Keratinocyte (primary cell): ENCODE results near the gene NECTIN1. TPM values are rescaled to one million over a fixed set of nuclear protein-coding genes. Genes with fewer than 3 reads are reported as not detected.

Experiments
- DNase-seq: peaks from one replicate; pipeline ENCODE4 v3.0.0-alpha.2; 2011; ENCODE audit warnings: low read depth, missing footprints, low spot score
- FAIRE-seq: peaks from 2 replicates; lab custom pipeline; 2011; peaks lifted over from hg19 to GRCh38; lab: Jason Lieb, UNC
- H2AFZ ChIP-seq: 2 replicates; pipeline ENCODE4 v1.6.0; 2012; ENCODE audit warnings: low read length, control low read depth, inconsistent platforms; ENCODE audit not compliant: control insufficient read depth
- H3K27ac ChIP-seq: 2 replicates; pipeline ENCODE4 v1.5.1; 2011; ENCODE audit warnings: low read length; ENCODE audit not compliant: control insufficient read depth, insufficient read depth
- H3K27me3 ChIP-seq: 3 replicates; pipeline ENCODE4 v1.6.0; 2011; ENCODE audit warnings: low read length; ENCODE audit not compliant: control insufficient read depth, insufficient read depth; ENCODE audit errors: extremely low read depth
- H3K36me3 ChIP-seq, 2 experiments: 2 replicates in 1 of 2; 3 replicates in 1 of 2; pipeline ENCODE4 v1.5.1; 2011; ENCODE audit warnings: low read length in 2 of 2, mild to moderate bottlenecking in 1 of 2; ENCODE audit not compliant: control insufficient read depth in 2 of 2, insufficient read depth in 2 of 2; ENCODE audit errors: extremely low read depth in 1 of 2
- H3K4me1 ChIP-seq: 3 replicates; pipeline ENCODE4 v1.5.1; 2011; ENCODE audit warnings: low read length; ENCODE audit not compliant: control insufficient read depth, insufficient read depth; ENCODE audit errors: extremely low read depth
- H3K4me2 ChIP-seq: 3 replicates; pipeline ENCODE4 v1.6.0; 2011; ENCODE audit warnings: low read depth, low read length; ENCODE audit not compliant: control insufficient read depth, insufficient read depth; ENCODE audit errors: extremely low read depth
- H3K4me3 ChIP-seq, 3 experiments: fragments of 200-600 bp in 1 of 3; sonication (generic) in 1 of 3; 2 replicates in 2 of 3; 3 replicates in 1 of 3; pipeline ENCODE4 v1.5.1; 2011 to 2016; ENCODE audit warnings: low read length in 3 of 3, mild to moderate bottlenecking in 3 of 3, control low read depth in 2 of 3, inconsistent platforms in 1 of 3, low read depth in 1 of 3, mixed read lengths in 1 of 3, mixed run types in 1 of 3, moderate library complexity in 1 of 3; ENCODE audit not compliant: control insufficient read depth in 2 of 3, insufficient read depth in 2 of 3; ENCODE audit errors: extremely low read depth in 1 of 3
- H3K79me2 ChIP-seq: 2 replicates; pipeline ENCODE4 v1.6.0; 2012; ENCODE audit warnings: low read length; ENCODE audit not compliant: control insufficient read depth, insufficient read depth
- H3K9ac ChIP-seq: 3 replicates; pipeline ENCODE4 v1.6.0; 2011; ENCODE audit warnings: low read length; ENCODE audit not compliant: control insufficient read depth, insufficient read depth; ENCODE audit errors: extremely low read depth
- H3K9me1 ChIP-seq: 3 replicates; pipeline ENCODE4 v1.6.0; 2011; ENCODE audit warnings: low read length; ENCODE audit not compliant: control insufficient read depth, insufficient read depth; ENCODE audit errors: extremely low read depth
- H3K9me3 ChIP-seq: 2 replicates; pipeline ENCODE4 v1.5.1; 2012; ENCODE audit warnings: low read depth, low read length; ENCODE audit not compliant: control insufficient read depth
- H4K20me1 ChIP-seq: 3 replicates; pipeline ENCODE4 v1.6.0; 2011; ENCODE audit warnings: low read length; ENCODE audit not compliant: control insufficient read depth, insufficient read depth; ENCODE audit errors: extremely low read depth
- EZH2 ChIP-seq: IDR thresholded peaks from one replicate; pipeline ENCODE4 v1.6.1; 2012; ENCODE audit warnings: inconsistent platforms, mild to moderate bottlenecking, low read length, moderate library complexity
- dilution Hi-C: fragments of 300-500 bp; cut with MboI; formaldehyde crosslinking; loops from one replicate; pipeline ENCODE4 v1.7.0; 2020; ENCODE audit warnings: low sequenced_read_pairs; ENCODE audit not compliant: extremely low pct_ligation_motif_present
- polyA plus RNA-seq, 5 experiments: library from polyadenylated mRNA; depleted of rRNA in 3 of 5; stranded (reverse) in 3 of 5; stranded (forward) in 1 of 5; unstranded in 1 of 5; fragments of >200 nt; gene quantifications; 1 replicate in 1 of 5; 2 replicates in 3 of 5; 3 replicates in 1 of 5; pipeline versions ENCODE4 v1.2.1 to v1.2.3, GENCODE V29; 2011 to 2012; ENCODE audit warnings: missing spikeins in 2 of 5, low read depth in 1 of 5, low replicate concordance in 1 of 5
- TF ChIP-seq, protein P1 (sequence below), 3 experiments: IDR thresholded peaks in 1 of 3; conservative IDR thresholded peaks in 1 of 3; optimal IDR thresholded peaks in 1 of 3; 2 replicates in 2 of 3; 3 replicates in 1 of 3; pipeline versions ENCODE3 to v1.5.1; 2011; ENCODE audit warnings: low read length in 3 of 3, mild to moderate bottlenecking in 3 of 3, moderate library complexity in 2 of 3, control low read depth in 1 of 3, inconsistent platforms in 1 of 3; ENCODE audit not compliant: insufficient read depth in 2 of 3; ENCODE audit errors: extremely low read depth in 1 of 3

NECTIN1 gene
- polyA plus RNA-seq, 1 donor (not counting 4 experiments of a cell fraction or from before 2014, with no cell fraction given), result 37.5 TPM

DNA sequence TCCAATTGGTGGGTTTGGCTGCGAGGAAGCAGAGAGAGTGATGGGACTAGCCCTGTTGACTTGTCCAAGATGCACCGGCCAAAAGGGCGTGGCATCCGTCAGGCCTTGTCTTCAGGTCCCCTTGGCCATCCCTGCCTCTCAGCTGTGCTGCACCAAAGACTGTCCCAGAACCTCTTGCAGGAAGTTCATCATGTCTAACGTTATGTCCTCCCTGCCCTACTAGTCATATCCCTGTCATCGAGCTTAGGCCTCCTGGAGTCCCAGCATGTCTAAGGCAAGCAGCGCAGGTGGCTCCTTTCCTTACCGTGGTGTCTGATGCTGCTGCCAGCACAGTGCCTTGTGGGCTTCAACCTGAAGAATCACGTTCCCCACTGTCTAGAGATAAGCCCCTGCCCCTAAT, 51.2 kb downstream of the NECTIN1 start:
- Histone ChIP-seq H3K9me1 (peaks cover 4% of the 10 kb centered on the region), H3K36me3 (peaks cover 44 to 67% of the 10 kb centered on the region in 2 experiments), H3K9ac (no peak overlapping the region), H3K4me3 (no peak overlapping the region), H3K4me2 (no peak overlapping the region), H2AFZ (no peak overlapping the region), H4K20me1 (no peaks in the 10 kb centered on the region), H3K27me3 (no peaks in the 10 kb centered on the region), H3K27ac (no peak overlapping the region), H3K4me1 (peaks cover 31% of the 10 kb centered on the region), H3K79me2 (peaks cover 47% of the 10 kb centered on the region), H3K9me3 (peaks cover 10% of the 10 kb centered on the region)
- DNase-seq (no peak), FAIRE-seq (no peak)
- TF ChIP-seq EZH2, result no peak
- TF ChIP-seq, protein P1, sequence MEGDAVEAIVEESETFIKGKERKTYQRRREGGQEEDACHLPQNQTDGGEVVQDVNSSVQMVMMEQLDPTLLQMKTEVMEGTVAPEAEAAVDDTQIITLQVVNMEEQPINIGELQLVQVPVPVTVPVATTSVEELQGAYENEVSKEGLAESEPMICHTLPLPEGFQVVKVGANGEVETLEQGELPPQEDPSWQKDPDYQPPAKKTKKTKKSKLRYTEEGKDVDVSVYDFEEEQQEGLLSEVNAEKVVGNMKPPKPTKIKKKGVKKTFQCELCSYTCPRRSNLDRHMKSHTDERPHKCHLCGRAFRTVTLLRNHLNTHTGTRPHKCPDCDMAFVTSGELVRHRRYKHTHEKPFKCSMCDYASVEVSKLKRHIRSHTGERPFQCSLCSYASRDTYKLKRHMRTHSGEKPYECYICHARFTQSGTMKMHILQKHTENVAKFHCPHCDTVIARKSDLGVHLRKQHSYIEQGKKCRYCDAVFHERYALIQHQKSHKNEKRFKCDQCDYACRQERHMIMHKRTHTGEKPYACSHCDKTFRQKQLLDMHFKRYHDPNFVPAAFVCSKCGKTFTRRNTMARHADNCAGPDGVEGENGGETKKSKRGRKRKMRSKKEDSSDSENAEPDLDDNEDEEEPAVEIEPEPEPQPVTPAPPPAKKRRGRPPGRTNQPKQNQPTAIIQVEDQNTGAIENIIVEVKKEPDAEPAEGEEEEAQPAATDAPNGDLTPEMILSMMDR (optimal IDR thresholded peaks at IDR 0.05 in 1 of 3, IDR thresholded peaks at IDR 0.05 in 1 of 3, conservative IDR thresholded peaks at IDR 0.05 in 1 of 3; ENCODE audit: extremely low read depth in 1 of 3, insufficient read depth in 2 of 3, low read length in 3 of 3), result no peak
- dilution Hi-C loops, result no loop called here

DNA sequence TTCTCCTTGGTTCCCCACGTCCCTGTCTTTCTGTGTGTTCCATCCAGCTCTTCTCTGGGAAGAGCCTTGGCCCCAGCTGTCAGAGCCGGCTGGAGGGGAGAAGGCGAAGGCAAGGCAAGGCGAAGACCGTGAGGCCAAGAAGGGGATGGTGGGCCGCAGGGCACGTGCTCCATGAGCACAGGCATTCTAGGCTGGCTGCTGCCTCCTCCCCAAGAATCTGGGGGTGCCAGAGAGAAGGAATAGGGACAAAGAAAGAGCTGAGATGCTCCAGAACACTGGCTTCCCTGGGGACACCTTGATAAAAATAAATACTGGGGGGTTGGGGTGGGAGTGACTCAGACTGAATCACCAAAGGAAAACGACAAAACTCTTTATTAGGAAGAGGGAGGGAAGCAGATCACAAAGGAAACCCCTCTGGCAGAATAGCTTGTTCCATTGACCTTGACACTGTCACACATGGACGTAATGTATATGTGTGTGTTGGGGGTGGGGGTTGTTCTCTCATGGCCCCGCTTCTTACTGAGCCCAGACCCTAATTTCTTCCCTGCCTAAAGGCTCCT, 52.5 kb downstream of the NECTIN1 start:
- Histone ChIP-seq H3K9ac (no peak overlapping the region), H2AFZ (no peak overlapping the region), H3K27me3 (no peaks in the 10 kb centered on the region), H3K4me2 (no peak overlapping the region), H3K27ac (peak overlapping the region; percentile 13), H3K4me3 (no peak overlapping the region), H3K9me1 (peaks cover 4% of the 10 kb centered on the region), H3K9me3 (peaks cover 10% of the 10 kb centered on the region), H4K20me1 (no peaks in the 10 kb centered on the region), H3K4me1 (peaks cover 36% of the 10 kb centered on the region), H3K79me2 (peaks cover 34% of the 10 kb centered on the region), H3K36me3 (peaks cover 52 to 75% of the 10 kb centered on the region in 2 experiments)
- dilution Hi-C loops, result no loop called here
- TF ChIP-seq, protein P1 (optimal IDR thresholded peaks at IDR 0.05 in 1 of 3, IDR thresholded peaks at IDR 0.05 in 1 of 3, conservative IDR thresholded peaks at IDR 0.05 in 1 of 3; ENCODE audit: extremely low read depth in 1 of 3, insufficient read depth in 2 of 3, low read length in 3 of 3), result no peak
- no peak for TF ChIP-seq EZH2
- DNase-seq (no peak), FAIRE-seq (no peak)
